Ishikawa (cell line): ENCODE data around the gene RFT1.
A peak's percentile ranks its signal among the peaks of the same experiment; 100 is the strongest.

Experiments
- CEBPB ChIP-seq: IDR thresholded peaks from 2 replicates; pipeline ENCODE4 v1.6.1; 2012
- CREB1 ChIP-seq: IDR thresholded peaks from 2 replicates; pipeline ENCODE4 v1.6.1; 2012; ENCODE audit warnings: low read depth
- EGR1 ChIP-seq: IDR thresholded peaks from 2 replicates; pipeline ENCODE4 v1.6.1; 2012
- EP300 ChIP-seq: IDR thresholded peaks from 2 replicates; pipeline ENCODE4 v1.6.1; 2012; ENCODE audit warnings: borderline replicate concordance
- FOXM1 ChIP-seq: IDR thresholded peaks from 2 replicates; pipeline ENCODE4 v1.6.1; 2012; ENCODE audit warnings: low read depth, borderline replicate concordance
- MAX ChIP-seq: IDR thresholded peaks from 2 replicates; pipeline ENCODE4 v1.6.1; 2012
- NFIC ChIP-seq: IDR thresholded peaks from 2 replicates; pipeline ENCODE4 v1.6.1; 2012
- RAD21 ChIP-seq: IDR thresholded peaks from 2 replicates; pipeline ENCODE4 v1.6.1; 2012; ENCODE audit warnings: low read depth
- REST ChIP-seq: IDR thresholded peaks from 2 replicates; pipeline ENCODE4 v1.6.1; 2012; ENCODE audit warnings: low read depth, mild to moderate bottlenecking
- TAF1 ChIP-seq: IDR thresholded peaks from 2 replicates; pipeline ENCODE4 v1.6.1; 2012; ENCODE audit warnings: low read depth, mild to moderate bottlenecking
- TCF12 ChIP-seq: IDR thresholded peaks from 2 replicates; pipeline ENCODE4 v1.6.1; 2012; ENCODE audit warnings: low read depth
- TEAD4 ChIP-seq: IDR thresholded peaks from 2 replicates; pipeline ENCODE4 v1.6.1; 2012
- USF1 ChIP-seq: IDR thresholded peaks from 2 replicates; pipeline ENCODE4 v1.6.1; 2012
- YY1 ChIP-seq: IDR thresholded peaks from 2 replicates; pipeline ENCODE4 v1.6.1; 2012; ENCODE audit warnings: low read depth
- ZBTB7A ChIP-seq: IDR thresholded peaks from 2 replicates; pipeline ENCODE4 v1.6.1; 2012; ENCODE audit warnings: low read depth

Gene RFT1

GRCh38 chr3:53174346-53175250 is 44.4 kb upstream of the RFT1 start:
- TF ChIP-seq TEAD4 (no peak), CREB1 (no peak), MAX (no peak), TCF12 (no peak)

GRCh38 chr3:53173107-53173506 is 42.9 kb upstream of the RFT1 start:
- no peak for TF ChIP-seq TEAD4

GRCh38 chr3:53171827-53172505 is 41.7 kb upstream of the RFT1 start:
- TF ChIP-seq EP300 (0 out of 2 replicates have a peak, but pooled peaks have one; percentile 16), CREB1 (no peak), TCF12 (peak; percentile 47; the same call in 1 of the 2 replicates), USF1 (no peak)

GRCh38 chr3:53171064-53171418 is 40.8 kb upstream of the RFT1 start:
- no peak for TF ChIP-seq YY1
- no peak for TF ChIP-seq ZBTB7A
- no peak for TF ChIP-seq TCF12
- no peak for TF ChIP-seq USF1
- TF ChIP-seq NFIC: no peak
- TF ChIP-seq RAD21: no peak
- TF ChIP-seq TAF1: no peak
- no peak for TF ChIP-seq REST
- TF ChIP-seq MAX: no peak
- TF ChIP-seq EGR1: no peak
- TF ChIP-seq CEBPB: no peak
- no peak for TF ChIP-seq FOXM1
- TF ChIP-seq CREB1: no peak
- no peak for TF ChIP-seq EP300
- TF ChIP-seq TEAD4: no peak

- no peak for TF ChIP-seq CEBPB
- TF ChIP-seq CREB1: no peak
- no peak for TF ChIP-seq TAF1
- no peak for TF ChIP-seq REST
- TF ChIP-seq MAX: no peak
- TF ChIP-seq EP300: no peak
- TF ChIP-seq FOXM1: no peak
- no peak for TF ChIP-seq USF1
- no peak for TF ChIP-seq YY1
- TF ChIP-seq RAD21: no peak
- no peak for TF ChIP-seq TEAD4
These were observed 40.3 kb upstream of the RFT1 start for GRCh38 chr3:53170325-53171063.
